COLO668 (cell line): ENCODE measurements around the gene ELMOD3.
"Not testable (repeated sequence)": the region's sequence is repeated elsewhere in the genome, so short reads cannot be mapped to it uniquely, and the experiment has no call there.

Experiments
- DNase-seq: peaks from one replicate; lab custom pipeline; 2025; ENCODE audit not compliant: unreplicated experiment; lab: John Stamatoyannopoulos, UW

Gene ELMOD3

DNA sequence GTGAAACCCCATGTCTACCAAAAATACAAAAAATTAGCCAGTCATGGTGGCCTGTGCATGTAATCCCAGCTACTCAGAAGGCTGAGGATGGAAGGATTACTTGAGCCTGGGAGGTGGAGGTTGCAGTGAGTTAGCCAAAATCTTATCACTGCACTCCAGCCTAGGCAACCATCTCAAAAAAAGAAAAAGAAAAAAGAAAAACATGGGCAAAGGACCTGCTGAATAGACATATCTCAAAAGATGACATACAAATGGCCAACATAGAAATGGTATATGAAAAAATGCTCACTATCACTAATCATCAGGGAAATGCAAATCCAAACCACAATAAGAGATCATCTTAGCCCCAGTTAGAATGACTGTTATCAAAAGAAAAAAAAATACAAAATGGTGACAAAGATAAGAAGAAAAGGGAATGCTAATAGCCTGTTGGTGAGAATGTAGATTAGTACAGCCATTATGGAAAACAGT is 25.4 kb upstream of the ELMOD3 start:
- DNase-seq = no peak

DNA sequence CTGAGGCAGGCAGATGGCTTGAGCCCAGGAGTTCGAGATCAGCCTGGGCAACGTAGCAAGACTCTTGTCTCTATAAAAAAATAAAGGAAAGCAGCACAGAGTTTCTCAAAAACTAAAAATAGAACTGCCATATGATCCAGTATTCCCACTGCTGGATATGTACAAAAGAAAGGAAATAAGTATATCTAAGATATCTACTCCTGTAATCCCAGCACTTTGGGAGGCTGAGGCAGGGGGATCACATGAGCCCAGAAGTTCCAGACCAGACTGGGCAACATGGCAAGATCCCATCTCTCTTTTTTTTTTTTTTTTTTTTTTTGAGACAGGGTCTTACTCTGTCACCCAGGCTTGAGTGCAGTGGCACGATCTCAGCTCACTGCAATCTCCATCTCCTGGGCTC is 24.9 kb upstream of the ELMOD3 start:
- not testable (repeated sequence) for DNase-seq

DNA sequence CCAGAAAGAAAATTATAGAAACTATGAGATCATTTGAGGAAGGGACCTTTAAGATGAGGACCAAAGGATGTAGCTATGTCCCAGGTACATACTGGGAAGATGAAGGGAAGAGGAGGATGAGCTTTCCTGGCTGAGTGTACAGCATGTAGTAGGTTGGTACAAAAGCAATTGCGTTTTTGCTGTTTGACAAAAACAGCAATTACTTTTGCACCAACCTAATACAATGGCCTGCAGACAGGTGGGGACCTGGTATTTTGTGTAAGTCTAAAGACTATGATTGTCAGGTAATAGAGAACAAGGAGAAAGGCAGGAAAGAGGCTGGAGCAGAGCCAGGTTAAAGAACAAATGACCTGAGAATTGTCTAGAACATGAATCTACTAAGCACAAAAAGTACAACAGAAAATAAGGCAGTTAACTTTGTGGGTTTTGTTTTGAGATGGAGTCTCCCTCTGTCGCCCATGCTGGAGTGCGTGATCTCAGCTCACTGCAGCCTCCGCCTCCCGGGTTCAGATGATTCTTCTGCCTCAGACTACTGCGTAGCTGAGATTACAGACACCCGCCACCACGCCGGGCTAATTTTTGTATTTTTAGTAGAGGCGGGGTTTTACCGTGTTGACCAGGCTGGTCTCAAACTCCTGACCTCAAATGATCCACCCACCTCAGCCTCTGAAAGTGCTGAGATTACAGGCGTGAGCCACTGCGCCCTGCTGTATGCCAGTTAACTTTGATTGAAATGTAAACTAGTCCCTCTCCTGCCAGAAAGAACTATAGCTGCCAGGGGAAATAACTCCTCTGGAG is 23.5 kb upstream of the ELMOD3 start:
- no peak for DNase-seq

DNA sequence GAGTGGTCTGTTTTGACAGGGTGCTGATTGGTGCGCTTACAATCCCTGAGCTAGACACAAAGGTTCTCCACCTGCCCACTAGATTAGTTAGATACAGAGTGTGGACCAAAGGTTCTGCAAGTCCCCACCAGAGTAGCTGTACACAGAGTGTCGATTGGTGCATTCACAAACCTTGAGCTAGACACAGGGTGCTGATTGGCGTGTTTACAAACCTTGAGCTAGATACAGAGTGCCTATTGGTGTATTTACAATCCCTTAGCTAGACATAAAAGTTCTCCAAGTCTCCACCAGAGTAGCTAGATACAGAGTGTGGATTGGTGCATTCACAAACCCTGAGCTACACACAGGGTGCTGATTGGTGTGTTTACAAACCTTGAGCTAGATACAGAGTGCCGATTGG is 20.7 kb upstream of the ELMOD3 start:
- not testable (repeated sequence) for DNase-seq

DNA sequence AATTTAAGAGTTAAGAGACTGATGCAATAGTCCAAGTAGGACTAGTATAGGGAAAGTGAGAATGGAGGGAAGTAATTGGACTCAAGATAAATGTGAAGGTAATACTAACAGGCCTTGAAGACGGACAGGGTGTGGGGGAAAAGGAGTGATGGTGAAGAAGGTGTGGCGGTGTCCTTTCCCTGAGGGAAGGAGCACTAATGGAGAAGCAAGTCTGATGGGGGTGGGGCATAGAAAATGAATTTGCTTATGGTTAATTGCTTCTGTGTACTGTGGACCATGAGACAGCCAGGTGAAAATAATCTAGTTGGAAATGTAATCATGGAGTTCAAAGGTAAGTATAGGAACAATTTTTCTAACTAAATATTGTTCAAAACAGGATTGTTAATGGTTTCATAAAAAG is 19.6 kb upstream of the ELMOD3 start:
- no peak for DNase-seq

DNA sequence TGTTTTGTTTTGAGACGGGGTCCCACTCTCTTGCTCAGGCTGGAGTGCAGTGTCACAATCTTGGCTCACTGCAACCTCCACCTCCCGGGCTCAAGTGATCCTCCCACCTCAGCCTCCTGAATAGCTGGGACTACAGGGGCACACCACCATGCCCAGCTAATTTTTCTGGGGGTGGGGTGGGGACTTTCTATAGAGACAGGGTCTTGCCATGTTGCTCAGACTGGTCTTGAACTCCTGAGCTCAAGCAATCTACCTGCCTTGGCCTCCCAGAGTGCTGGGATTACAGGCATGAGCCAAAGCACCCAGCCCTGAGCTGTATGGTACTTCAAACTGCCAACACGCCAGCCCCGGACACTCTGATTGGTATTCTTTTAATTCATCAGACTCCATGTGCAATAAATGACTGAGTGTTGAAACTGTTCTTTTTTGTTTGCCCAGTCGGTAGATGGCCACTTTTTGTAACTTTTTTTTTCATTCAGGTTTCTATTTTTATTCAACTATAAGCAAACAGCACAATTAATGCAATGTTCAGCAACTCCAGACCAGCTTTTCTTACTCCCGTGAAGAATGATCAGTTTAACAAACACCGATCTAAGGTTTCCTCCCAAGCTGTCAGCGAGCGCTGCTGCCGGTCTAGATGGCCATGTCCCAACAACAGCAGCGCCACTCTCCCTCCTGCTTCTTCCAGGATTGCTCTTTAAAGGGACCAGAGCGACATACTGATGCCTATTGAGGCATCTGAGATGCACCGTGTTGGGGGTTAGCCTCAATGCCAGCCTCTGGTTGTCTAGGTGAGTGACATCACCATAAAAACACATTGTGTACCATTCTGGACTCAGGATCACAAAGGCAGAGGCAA is 14.3 kb upstream of the ELMOD3 start:
- DNase-seq = no peak

DNA sequence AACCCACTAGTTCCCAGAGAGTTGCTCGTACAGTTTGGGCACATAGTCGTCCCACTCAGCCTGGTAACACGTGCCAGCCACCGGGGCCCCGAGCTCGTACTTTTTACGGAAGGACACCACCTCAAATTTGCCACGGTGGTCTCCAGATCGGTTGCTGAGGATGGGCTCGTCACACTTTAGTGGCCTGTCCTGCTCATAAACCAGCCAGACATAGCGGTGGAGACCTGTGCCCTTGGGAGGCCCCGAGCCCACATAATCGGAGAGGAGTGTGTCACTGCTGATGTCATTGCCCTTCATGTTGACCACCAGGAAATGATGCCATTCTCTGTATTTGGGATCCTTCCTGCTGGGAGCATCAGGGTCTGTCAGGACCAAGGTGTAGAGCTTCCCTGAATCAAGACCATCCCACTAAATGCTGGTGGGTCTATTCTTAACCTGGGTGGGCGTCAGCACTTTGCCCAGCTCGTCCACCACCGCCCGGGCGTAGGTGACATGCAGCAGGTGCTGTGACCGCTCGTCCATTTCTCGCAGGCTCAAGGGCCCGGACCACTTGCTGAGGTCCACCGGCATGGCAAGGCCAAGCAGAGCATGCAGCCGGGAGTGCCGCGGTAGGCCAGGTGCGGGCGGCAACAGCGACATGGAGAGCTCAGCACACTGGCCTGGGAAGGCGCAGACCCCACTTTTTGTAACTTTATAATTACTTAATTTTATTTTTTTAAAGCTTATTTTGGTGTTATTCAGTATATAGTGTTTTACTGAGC is 13.1 kb upstream of the ELMOD3 start:
- no peak for DNase-seq

DNA sequence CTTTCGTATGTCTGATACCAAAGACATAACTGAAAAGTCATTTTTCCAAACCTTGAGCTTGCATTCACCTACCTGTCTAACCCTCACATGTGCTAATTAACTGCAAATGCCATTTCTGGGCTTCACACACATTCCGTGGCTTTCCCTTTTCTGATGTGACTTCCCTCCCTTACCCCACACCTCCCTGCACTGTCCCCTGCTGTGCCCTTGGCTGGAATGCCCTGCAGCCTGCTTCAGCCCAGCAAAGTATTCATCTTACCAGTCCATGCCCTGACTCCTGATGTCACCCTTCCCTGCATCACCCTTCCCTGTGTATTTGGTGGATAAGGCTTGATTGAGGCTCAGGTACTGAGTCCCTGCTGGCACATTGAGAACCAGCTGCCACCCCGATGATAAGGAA is 12.4 kb upstream of the ELMOD3 start:
- no peak for DNase-seq

DNA sequence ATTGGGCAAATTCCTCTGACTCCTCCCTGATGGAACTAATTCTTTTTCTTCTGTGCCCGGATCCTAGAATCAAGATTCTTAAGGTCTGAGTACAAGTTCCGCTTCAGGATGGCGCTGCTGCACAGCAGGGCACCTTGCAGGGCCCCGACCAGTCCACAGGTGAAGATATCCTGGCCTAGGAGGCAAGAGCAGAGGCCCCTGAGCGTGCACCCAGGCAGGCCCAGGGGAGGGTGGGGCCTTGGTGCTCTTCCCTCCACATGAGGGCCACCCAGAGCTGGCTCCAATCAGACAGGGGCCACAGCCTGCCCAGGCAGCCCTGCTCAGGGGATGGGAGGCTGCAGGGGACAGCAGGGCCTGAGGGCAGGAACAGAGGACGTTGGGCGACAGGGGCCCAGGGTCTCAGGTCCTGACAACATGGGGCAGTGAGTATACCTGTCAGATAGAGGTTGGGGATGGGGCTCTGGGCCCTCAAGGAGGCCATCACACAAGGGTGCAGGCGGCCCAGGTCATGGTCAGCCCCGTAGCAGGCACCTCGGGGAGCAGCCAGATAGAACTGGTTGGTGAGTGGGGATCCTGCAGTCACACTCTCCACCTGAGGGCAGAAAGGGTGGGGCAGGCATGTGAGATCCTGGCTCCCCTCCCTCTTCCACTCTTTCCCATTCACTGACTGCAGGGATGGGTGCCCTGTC is 11.2 kb upstream of the ELMOD3 start:
- DNase-seq = not testable (repeated sequence)

DNA sequence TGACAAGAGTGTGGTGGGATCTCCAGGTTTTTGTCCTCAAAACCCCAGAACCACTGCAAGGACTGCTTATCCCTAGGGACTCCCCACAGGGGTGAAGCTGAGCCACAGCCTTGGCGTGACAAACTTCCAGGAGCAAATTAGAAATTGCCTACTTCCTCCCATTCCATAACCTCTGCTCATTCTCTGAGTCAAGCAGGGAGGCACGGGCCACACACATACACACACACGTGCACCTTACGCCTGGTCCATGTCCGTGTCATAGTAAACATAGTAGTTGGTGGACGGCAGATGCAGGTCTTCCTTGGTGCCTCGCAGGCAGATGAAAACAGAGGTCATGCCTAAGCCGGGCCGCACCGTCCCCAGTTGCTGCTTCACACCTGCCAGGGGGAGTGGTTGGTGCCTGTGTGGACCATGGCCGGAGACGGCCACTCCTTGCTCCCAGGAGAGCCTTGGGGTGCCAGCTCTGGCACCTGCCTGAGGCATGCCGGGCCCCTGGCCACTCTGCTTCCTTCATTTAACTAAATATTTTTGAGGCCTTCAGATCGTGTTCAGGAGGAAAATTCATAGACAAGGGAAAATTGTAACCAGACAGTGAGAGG is 10.1 kb upstream of the ELMOD3 start:
- no peak for DNase-seq

DNA sequence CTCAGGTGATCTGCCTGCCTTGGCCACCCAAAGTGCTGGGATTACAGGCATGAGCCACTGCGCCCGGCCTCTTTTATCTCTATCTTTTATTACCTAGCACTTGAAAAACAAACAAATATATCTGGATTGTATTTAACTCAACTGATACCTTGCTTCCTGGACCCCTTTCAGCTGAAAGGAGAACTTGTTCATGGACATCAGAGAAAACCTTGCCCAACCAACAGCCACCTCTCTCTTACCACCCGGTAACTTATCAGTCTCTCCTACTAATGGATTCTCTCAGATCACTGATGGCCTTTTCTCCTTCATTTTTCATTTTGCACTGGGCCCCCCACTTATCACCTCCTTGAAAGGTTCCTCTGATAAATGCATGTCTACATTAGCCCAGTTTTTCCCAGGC is 7.0 kb upstream of the ELMOD3 start:
- no peak for DNase-seq

DNA sequence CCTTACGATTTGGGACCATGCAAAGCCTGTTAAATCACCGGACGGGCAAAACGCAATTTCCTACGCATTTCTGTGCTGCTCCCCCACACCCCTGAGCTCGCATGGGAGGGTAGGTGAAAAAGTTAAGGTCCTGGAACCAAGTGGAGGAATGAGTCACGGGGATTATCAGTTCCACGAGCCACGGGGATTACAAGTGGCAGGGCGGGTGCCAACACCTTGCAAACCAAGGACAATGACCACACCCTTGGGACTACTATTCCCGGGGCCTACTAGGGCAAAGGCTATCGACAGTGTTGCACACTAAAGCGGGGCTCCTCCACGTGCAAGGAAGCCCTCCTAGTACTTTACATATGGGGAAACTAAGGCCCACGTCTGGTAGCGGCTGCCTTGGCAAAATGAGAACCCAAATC is 688 bp upstream of the ELMOD3 start:
- peak; percentile 21 for DNase-seq

DNA sequence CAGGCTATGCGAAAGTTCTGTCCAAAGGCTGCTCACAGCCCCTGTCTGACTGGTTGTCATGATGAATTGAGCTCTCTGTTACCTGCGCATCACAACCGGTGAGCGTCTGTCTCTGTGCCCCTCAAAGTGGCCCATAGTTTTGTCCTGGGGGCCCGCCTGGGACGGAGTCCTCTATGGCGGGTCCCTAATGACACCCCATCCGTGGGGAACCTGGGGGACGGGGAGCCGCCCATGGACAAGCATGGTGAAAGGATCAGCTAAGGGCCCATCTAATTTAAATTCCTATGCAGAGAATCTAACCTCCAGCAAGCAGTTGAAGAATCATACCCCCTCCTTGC is 473 bp downstream of the ELMOD3 start:
- DNase-seq = no peak

DNA sequence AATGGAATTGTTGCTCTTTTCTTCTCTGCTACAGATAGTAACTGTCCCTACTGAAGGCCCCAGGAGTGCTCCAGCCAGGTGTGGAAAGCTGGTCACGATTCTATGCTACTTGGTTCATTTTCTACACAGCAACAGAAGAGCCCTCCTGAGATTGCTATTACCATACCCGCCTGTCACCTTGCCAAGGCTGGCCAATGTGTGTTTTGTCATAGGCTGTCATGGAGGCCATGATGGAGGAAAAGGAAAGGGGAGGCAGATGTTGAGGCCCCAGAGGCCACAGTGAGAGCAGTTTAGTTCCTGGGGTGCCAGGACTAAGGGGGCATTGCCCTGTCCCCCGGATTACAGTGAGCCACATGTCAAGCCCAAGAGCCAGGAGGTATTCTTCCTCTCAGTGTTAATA is 952 bp downstream of the ELMOD3 start:
- DNase-seq = no peak

DNA sequence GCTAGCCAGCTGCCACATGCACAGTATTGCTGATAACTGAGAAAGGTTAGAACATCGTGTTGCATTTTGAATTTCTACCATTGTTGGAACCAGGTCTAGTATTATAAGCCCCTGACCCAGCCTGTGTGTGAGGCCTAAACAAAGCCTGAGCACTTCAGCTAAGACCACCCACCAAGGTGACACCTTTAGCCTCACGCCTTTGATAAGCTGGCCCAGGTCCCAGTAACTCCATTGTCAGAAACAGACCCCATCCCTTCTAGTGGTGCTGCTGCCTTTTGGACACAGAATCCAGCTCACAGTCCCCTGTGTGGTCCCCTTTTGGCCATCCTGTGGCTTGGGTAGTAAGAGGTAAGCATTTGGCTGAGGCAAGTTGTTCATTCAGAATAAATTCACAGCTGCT is 1.6 kb downstream of the ELMOD3 start:
- DNase-seq = no peak

DNA sequence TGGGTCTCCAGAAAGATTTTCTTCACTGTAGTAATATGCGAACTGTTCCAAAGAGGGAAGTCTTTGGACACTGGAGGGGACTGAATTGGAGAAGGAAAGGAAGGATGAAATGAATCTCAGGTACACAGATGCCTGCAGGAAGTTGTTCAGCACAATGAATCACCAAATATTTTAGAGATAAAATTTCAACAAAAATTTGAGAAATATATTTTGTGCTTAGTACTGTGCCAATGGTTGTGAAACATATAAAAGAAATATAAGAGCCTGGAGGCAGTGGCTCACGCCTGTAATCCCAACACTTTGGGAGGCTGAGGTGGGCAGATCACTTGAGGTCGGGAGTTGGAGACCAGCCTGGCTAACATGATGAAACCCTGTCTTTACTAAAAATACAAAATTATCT is 3.2 kb downstream of the ELMOD3 start:
- no peak for DNase-seq

DNA sequence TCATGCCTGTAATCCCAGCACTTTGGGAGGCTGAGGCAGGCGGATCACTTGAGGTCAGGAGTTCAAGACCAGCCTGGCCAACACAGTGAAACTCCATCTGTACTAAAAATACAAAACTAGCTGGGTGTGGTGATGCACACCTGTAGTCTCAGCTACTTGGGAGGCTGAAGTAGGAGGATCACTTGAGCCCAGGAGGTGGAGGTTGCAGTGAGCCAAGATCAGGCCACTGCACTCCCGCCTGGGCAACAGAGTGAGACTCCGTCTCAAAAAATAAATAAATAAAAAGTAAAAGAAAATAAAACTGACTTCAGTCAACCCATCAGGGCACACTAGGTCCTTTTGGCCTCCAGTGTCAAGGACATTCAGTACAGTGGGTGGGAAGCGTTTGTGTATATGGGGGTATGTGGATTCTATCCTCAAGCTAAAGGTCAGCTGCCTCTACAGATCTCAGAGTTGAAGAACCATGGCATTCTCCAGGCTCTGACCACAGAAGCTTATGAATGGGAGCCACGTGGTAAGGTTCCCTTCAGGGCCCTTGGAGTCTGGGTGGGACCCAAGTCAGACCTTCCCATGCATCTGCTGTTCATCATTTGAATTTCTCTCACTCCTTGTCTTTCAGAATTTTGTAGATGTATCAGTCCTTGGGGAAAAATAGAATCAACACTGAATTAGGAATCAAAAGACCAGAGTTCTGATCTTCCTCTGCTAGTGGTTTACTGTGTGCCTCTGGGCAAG is 8.3 kb downstream of the ELMOD3 start:
- DNase-seq = not testable (repeated sequence)

DNA sequence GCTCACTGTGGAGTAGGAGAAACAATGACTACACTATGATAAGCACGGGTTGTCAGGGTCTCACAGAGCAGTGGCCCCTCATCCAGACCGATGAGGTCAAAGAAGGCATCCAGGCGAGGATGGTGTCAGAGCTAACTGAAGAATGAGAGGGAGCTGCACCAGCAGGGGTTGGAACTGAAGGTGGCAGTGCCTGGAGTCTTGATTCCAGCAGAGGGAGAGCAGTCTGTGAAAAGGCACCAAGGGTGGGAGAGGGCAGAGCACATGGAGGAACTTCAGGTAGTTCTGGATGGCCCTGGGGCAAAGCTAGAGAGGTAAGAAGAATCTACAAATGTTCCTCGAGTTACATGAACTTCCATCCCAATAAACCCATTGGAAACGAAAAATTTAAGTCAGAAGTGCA is 12.6 kb downstream of the ELMOD3 start:
- no peak for DNase-seq

DNA sequence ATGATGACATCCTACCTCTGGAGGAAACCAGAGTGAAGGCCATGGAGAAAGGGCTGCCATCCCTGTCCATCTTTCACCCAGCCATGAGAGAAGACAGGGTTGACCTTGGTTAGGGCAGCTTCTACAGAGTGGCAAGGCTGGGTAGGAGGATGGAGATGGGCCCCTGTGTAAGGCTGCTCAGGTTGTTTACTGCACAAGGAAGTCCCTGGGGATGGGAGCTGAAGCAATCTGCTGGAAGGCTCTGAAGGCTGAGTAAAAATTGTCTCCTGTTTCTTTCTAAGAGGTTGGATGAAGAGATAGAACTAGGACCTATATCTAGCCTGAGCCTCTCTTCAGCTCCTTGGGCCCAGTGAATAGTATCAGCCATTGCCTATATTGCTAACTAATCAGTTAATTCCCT is 14.4 kb downstream of the ELMOD3 start:
- DNase-seq = no peak

DNA sequence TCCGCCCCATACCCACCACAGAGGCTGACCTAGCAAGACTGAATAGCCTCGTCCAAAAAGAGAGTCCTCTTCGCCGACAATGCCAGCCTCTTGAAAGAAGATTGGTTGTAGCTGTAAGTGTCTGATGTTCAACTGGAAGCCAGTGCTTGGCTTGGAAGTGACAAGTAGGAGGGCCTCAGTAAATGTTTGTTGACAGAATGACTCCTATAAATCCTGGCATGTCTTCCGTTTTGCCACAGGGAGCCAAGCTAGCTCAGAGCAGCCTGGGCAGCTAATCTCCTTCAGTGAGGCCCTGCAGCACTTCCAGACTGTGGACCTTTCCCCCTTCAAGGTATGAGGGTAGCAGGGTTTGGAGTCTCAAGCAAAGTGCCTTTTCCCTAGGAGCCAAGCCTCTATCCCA is 14.9 kb downstream of the ELMOD3 start:
- DNase-seq = no peak
